GM23248 (cell line): ENCODE measurements around the gene MTREX.

Experiments
- EZH2 ChIP-seq: fragments of 200-600 bp; sonication (generic); IDR thresholded peaks from 2 replicates; pipeline ENCODE4 v1.6.1; 2018; ENCODE audit warnings: antibody characterized with exemption, mild to moderate bottlenecking; ENCODE audit not compliant: insufficient read depth, poor library complexity, severe bottlenecking
- EZH2phosphoT487 ChIP-seq: fragments of 200-600 bp; sonication (generic); IDR thresholded peaks from 2 replicates; pipeline ENCODE4 v1.6.1; 2018; ENCODE audit warnings: antibody characterized with exemption, moderate library complexity, mild to moderate bottlenecking, low read depth; ENCODE audit not compliant: insufficient read depth

DNA sequence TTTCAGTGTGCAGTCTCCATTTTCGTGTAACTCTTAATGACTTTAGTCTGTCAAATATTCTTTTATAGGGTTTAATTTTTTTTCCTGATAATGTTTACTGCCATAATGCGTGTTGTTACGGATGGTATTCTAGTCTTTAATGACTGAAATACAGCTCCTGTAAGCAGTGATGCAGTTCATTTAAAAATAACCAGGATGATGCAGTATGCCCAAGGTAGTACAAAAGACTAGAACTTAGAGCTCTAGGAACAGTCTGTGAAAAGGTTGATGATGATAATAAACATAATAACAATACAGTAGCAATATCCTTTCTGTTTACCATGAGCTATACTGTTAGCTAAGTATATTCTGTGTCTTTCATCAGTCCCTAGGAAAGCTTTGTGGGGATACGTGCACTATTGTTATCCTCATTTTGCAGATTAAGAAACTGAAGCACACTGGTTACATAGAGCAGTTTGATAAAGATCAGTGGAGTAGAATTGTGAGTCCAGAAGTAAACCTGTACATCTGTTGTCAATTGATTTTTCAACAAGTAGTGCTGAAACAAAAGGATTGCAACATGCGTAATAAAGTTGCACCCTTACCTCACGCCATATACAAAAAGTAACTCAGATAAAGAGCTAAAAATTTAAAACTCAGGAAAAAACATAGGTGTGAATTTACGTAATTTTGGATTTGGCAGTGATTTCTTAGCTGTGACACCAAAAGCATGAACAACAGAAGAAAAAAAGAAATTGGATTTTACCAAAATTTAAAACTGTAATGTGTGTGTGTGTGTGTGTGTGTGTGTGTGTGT, 64.5 kb downstream of the MTREX start:
- TF ChIP-seq EZH2: no peak
- TF ChIP-seq EZH2phosphoT487: no peak
